CD1c-positive myeloid dendritic cell (primary cell): Measurements from ENCODE around the gene PHACTR2.

ENCODE experiments used
- DNase-seq: peaks from one replicate; pipeline ENCODE4 v3.0.0-alpha.2; 2016; ENCODE audit errors: extremely low spot score

Gene PHACTR2

DNA sequence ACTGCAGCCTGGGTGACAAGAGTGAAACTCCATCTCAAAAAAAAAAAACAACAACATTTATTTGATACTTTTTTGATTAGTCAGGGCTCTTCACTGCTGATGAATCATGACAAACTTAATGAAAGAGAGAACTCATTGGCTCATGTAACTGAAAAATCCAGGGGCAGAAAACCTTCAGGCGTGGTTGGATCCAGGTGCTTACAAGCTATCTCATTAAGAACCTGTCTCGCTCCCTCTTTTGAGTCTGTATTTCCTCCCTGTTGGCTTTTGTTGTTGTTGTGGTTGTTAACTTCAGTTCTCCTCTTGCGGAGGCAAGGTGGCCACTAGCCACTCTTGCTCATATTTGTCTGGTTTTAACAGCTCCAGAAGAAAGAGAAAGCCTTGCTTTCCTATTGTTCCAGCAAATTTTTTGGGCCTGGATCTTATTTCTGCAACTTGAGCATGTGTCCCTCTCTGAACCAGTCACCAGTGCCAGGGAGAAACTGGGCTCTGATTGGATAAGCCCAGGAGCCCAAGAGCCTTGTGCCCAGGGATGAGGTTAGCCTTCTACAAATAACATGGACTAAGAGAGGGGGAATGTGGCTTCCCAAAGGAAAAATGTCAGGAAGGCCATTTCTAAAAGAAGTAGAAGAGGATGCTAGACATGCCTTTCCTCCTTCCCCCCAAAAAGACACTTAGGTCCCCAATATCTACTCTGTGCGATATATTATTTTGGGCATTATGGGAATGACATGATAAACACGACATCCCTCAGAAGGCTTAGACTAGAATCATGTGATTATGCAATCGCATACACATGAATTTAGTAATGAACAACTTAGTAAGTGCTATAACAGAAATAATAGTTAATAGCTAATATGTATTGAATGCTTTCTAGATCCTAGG is 64.5 kb downstream of the PHACTR2 start:
- DNase-seq: no peak

DNA sequence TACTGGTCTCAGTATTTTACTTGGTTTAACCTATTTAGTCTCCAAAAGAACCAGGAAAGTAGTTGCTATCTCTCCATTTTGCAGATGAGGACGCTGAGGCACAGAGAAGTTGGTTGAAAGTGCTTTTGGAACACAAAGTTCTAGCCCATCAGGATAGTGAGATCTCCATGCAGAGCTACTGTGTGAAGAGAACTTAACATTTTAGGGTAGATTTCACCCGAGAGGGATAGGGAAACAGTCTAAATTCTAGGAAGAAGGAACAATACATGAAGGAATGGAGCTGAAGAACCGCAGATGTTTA is 65.1 kb downstream of the PHACTR2 start:
- no peak for DNase-seq

DNA sequence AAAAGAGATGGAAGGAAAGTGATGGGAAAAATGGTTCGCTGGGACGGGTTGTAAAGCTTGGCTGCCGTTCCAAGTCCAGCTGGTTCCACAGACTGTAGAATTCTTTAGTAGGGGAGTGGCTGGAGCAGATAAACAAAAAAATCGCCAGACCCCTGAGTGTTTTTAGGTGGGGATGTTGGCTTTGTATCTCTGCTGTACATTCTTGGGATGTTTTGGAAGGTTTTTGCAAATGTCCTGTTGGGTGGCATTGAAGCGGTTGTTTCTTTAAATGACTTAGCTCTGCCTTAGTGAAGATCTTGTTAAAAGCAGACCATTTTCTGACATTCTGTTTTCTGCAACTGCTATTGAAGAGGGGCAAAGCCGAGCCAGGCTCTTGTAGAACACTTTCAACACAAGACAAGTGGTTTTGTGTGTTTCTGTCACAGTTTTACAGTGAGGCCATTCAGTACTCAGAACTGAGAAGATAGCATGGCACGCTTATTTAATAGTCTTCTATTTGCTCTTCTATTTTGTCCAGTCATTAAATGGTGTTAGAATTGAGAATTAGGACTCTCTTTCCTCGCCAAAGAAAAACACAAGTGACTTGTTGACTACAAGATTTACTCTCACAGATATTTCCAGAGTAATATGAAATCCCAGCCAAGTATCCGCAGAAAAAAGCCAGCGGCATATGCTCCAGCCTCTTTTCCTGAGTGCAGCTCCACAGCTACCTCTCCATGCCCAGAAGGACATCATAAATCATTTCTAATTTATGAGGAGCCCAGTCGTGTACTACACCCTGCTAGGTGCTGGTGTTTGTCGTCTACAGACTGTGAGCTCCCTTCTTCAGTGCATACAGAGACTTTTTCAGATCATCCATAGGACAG is 65.8 kb downstream of the PHACTR2 start:
- no peak for DNase-seq

DNA sequence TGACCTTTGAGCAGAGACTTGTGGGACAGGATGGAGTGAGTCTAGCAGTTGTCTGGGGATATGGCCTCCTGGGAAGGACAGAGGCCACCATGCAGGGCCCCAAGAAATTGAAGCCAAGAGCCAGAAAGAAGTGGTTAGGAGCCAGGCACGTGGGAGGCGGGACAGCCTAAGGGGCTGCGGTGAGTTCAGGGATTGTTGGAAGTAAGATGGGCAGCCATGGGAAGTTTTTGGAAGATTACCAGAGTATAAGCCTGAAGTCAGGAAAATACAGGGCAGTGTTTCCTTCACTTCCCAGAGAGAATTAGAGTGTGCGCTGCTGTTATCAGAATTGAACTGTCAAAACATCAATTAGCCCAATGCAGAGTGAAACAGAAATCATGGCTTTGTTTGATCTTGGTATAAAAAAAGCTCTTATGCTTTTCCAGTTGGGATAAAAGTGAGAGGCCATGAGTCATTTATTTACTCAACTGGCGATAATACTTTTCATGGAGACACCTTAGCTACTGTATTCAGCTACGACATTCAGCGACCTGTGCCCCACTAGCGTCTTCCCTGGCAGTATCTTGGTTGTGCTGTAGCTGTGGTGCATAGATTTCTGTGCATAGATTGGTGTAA is 66.9 kb downstream of the PHACTR2 start:
- DNase-seq: no peak

DNA sequence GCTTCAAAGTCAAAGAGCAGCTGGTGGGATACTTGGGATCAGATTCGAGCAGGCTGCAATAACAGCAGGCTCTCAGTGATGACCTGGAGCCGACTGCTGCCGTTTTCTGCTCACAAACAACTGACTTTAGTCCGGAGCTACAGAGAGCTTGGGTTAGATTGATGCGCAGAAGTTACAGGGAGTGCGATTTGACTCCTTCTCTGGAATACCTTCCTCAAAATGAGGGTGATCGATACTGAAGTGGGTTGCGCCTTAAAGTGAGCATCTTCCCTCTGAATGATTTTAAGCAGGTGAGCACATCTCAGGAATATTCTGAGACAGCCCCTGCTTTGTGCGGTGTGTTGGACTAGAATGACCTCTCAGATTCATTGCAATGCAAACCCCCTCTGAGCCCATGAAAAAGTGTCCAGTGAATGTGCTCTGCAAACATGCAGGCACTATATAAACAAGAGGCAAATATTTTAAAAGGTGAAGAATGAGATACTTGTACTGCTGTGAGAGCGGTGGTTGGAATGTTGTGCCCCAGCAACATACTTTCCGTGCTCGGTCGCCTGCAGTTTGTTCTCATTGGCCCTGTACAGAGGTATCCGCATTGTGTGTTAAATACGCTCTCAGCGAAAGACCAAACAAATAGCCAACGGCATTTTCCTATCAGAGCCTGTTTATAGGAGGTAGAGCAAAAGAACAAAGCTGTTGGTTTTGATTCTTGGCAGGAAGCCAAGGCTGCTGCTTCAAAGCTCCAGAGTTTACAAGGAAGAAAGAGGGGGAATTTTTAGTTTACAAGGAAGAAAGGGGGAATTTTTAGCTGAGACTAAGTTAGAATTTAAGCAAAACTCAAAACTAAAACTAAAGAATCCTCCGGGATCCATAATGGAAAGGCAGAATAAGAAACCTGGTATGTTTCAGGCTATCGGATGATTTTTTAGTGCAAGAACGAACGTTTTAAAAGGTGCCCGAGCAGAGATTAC is 67.7 kb downstream of the PHACTR2 start:
- no peak for DNase-seq

DNA sequence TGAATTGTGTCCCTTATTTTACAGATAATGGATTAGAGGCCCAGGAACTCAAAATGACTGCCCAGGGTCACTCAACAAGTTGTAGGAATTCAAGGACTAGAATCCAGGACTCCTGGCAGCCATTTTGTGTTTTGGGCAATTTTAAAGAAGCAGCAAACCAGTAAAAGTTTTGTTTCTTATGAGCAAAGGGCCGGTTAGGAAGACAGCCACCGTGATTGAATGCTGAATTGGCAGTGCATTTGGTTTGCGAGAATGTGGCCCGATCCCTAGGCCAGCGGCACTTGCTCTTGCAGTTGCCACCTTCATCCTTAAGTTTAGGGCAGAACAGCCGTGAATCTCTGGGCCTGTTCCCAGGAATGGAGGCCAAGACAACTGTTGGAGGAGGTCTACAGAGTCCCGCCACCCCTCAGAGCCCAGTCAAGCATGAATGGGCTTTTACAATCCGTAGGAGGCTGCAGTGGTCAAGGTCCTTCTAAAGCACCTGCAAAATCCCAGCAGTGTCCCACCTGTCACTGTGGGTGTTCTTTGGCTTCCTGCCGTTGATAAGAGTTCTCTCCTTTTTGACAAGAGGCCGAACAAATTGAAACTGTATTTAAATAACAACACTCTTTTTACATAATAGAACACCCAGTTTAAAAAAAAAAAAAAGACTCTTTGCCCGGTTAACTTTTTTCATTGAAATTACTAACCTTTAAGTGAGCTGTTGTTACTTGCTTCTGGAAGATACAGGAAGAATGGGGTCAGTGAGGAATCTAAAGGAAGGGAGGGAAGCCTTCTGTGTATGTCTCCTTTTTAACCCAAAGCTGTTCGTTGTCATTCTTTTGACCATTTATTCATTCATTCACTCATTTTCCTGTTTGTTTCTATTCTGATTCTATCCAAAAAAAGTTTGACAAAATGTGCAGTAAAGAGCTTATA is 68.7 kb downstream of the PHACTR2 start:
- no peak for DNase-seq

DNA sequence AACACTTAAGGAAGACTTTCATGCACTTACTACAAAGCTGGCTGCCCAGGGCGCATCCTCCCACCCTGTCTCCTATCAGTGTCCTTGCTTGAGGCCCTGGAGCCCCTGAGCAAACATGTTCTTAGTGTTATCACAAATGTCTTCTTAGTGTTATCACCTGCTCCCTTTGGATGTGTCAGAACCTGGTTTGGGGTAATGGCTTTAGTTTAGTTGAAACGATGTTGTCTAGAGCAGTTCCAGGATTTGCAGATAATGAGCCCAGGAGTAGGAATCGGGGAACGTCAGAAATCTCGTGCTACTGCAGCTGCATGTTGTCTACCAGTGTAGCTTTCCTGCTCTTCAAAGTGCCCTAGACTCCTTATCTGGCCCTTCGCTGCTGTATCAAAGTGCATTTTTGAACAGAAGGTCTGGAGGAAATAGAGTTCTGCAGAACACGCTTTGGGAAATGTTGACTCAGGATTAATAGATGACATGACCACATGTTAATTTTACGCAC is 69.6 kb downstream of the PHACTR2 start:
- no peak for DNase-seq

DNA sequence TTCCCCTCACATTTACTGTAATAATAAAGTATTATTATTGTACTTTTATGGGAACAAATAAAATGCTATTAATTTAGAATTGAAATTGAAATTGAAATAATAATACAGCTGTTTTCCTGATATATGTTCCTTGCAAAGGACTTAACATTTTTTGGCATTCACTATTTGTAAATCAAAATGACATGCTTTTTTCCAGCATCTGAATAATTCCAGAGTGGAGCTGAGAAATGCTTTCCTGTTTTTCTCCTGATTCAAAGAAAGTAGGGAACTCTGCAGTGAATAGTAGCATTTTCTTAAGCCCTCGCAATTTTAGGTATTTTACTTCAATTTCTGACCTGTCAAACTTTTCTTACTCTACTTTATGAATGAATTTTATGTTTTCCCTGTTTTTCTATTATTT is 72.1 kb downstream of the PHACTR2 start:
- no peak for DNase-seq

DNA sequence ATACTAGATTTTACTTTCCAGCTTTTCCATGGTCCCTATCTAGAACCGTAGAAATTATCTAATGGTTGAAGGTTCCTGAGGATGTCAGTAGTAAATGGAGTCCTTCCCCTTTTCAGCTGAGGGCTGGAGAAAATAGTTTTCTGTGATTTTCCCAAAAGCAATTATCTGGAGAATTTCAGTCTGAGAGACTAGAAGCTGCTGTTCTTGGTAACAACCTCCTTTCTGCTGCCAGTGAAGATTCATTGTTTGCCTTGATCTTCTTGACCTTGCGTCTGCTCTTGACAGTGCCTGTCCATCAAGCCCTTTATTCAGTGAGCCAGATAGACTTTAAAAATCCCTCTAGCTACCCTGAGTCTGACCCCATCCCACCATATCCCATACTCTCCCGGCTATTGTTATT is 73.1 kb downstream of the PHACTR2 start:
- DNase-seq: no peak

DNA sequence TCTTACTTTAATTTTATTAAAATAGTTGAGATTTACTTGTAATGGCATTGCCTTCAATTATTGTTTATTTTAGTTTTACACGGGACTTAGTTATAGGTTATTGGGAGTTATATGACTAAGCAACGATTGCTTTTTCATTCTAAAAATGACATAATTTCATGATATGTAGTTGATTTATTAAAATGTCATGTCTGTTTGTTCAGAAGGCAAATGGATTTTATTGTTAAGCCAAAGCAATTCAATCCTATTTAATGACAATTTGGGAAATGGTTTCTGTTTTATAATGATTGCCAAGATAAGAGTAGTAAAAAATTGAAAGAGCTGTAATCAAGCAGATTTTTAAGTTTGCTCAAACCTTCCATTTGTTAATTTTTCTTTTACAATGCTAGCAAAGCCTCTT is 74.7 kb downstream of the PHACTR2 start:
- no peak for DNase-seq

DNA sequence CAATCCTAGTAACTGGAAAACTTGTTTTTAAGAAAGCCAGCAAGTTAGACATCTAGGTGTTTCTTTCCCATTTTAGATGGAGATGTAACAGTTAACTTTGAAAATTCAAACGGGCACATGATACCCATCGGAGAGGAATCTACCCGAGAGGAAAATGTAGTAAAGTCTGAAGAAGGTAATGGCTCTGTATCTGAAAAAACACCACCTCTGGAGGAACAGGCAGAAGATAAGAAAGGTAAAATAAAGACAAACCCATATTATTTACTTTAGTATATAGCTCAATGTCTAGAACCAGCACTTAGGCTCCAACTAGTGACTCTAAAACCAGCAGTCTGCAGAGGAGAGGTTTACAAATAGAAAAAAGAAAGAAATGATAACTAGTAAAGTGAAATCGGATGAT is 75.9 kb downstream of the PHACTR2 start:
- no peak for DNase-seq

DNA sequence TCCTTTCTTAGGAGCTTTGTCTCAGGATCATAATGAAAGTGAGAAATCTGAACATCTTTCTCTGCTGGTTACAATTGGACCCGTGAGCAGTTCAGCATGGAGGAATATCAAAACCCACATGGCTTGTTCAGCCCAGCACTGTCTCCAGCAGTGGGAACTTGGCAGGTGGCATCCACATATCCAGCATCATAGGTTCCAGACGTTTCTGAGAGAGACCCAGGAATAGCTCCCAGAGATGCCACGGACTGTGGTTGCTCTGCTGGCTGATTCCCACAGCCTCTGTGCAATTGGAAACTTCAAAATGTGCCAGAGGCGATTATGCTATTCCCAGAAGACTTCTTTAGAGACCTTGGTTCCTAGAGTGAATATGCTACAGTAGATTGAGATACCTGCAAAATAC is 76.4 kb downstream of the PHACTR2 start:
- DNase-seq: no peak

DNA sequence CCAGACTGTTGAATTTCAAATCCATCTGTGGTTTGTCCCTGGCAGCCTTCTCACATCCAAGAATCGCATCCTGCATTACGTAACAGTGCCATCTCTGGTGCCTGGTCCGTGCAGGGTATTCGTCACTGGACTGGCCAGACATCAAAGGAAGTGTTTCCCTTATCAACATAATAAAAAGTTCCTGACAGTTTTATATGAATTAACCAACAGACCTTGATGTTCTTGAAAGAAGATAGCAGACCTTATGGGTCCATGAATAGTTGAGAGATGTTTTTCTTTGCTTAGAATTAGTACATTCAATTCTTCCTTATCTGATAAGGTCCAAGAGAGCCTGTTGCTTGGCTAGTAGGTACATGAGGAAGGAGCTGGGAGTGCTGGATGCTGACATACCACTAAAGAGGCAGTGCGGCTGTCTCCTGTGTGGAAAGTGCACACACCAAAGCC is 77.6 kb downstream of the PHACTR2 start:
- no peak for DNase-seq

DNA sequence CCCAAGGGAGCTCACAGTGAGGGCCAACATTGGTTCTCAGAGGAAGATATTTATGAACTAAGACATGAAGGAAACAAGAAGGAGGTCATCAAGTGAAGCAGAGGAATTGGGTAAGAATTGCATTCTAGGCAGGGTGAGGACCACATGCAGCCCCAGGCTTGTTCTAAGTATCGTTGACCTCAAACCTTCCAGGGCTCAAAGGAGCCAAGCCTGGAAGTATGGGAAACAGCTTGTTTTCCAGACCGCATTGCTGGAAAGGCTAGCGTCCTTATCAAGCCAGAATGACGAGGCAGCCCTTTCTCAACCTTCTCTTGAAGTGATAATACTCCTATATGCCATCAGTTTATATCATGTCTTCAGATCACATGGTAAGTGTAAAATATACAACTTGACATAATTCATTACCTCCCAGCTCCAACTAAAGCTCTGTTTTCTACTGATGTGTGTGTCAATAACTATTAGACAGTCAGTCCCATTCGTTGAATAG is 79.6 kb downstream of the PHACTR2 start:
- no peak for DNase-seq

DNA sequence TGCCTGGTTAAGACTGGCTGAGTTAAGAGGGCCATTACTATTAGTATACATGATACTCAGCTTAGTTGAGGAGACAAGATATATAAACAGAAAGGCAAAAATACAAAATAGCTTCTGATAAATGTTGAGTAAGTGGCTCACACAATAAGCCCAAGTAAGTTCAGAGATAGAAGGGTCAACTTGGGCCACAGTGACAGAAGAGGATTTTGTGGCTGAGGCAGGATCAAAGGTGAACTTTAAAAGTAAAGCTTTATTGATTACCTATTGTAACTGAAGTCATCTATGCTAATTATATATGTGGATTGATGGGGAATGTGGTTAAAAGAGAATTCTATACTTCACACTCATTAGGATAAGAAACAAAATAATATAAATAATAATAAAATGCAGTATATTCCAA is 80.8 kb downstream of the PHACTR2 start:
- DNase-seq: no peak

DNA sequence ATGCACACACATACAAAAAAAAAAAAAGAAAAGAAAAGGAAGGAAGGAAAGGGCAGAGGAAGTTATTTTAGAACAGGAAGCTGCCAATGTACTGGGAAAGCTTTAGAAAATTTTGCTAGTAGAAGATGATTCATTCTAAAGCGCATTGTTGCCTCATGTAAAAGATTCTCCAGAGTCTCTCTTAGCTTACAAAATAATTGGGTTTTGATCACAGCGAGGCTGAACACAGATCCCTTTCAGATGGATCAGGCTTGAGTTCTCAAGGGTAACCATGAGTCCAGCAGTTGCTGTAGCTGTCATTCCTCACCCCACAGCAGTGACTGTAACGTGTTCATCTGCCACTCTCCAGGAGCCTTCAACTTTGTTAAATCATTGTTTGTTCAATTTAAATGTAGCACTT is 81.9 kb downstream of the PHACTR2 start:
- peak; percentile 21 for DNase-seq

DNA sequence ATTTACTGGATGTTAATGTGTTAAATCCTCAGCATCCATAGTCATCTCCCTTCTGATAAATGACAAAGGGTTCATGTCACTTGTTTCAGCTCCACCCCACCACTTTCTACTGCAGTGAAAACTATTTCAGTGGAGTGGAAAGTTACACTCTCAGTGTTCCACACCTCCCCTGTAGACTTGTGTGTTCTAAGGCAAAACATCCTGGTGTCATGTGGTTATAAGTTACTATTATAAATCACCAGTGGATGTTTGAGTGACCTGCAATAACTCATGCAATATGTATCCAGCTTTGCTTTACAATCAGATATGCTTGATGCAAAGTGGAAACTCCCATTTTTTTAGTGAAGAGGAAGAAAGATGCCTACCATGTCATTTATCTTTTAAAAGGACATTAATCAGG is 83.3 kb downstream of the PHACTR2 start:
- no peak for DNase-seq

DNA sequence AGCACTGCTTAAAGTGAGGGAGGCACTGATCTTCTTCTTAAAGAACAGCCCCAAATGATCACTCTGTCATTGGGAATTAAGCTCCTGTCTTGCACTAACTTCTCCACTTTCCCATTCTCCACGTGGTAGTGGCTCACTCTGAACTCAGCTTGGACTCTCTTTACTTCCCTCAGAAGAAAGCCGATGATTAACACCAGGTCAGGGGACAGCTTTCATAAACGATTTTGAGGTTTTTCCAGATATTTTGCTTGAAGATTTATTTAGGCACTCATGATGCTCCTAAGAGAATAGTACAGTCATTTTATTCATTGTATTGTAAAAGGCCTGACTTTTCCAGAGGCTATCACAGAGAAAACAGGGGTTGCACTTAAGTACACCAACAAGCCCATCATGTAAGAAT is 84.4 kb downstream of the PHACTR2 start:
- no peak for DNase-seq

DNA sequence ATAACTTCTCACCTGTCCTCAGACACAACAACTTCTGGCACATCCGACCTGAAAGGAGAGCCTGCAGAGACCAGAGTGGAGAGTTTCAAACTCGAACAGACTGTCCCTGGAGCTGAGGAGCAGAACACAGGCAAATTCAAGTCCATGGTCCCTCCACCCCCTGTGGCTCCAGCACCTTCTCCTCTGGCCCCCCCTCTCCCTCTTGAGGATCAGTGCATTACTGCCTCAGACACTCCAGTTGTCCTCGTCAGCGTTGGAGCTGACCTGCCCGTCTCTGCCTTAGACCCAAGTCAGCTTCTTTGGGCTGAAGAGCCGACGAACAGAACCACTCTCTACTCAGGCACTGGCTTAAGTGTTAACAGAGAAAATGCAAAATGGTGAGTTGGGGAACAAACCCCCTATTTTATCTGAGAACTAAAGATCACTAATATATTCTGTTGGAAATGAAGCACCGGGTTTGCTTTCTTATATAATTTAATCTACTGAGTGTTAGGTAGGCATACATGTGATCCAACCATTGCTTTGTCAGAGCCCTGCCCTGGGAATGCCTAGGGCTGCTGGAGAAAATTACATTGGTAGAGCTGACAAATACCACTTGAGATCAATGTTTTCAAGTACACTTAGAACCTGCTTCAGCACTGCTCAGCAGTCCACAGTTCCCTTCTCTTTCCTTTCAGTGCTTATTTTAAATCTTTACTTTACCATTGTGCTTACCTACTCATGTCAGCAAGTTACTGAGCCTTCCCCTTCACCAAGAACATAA is 87.8 kb downstream of the PHACTR2 start:
- no peak for DNase-seq
